ENCODE results near the gene PRSS3.

Gene PRSS3

GRCh38 chr9:33776578-33776977 lies 18.8 kb upstream of the PRSS3 start:
- DNase-seq (ENCODE audit: extremely low read depth, insufficient read length): no peak
- Histone ChIP-seq H3K4me3 (replicated peaks; ENCODE audit: low read depth, low read length) (no peak overlapping the region), H3K27me3 (replicated peaks; ENCODE audit: control insufficient read depth, insufficient read depth, low read length) (no peaks in the 10 kb centered on the region), H3K36me3 (ENCODE audit: control insufficient read depth, insufficient read depth, low read length) (no peaks in the 10 kb centered on the region)
- TF ChIP-seq, protein P1, sequence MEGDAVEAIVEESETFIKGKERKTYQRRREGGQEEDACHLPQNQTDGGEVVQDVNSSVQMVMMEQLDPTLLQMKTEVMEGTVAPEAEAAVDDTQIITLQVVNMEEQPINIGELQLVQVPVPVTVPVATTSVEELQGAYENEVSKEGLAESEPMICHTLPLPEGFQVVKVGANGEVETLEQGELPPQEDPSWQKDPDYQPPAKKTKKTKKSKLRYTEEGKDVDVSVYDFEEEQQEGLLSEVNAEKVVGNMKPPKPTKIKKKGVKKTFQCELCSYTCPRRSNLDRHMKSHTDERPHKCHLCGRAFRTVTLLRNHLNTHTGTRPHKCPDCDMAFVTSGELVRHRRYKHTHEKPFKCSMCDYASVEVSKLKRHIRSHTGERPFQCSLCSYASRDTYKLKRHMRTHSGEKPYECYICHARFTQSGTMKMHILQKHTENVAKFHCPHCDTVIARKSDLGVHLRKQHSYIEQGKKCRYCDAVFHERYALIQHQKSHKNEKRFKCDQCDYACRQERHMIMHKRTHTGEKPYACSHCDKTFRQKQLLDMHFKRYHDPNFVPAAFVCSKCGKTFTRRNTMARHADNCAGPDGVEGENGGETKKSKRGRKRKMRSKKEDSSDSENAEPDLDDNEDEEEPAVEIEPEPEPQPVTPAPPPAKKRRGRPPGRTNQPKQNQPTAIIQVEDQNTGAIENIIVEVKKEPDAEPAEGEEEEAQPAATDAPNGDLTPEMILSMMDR (IDR thresholded peaks at IDR 0.05; ENCODE audit: insufficient read depth, low read length, poor library complexity, severe bottlenecking): no peak

GRCh38 chr9:33778700-33779351 lies 16.5 kb upstream of the PRSS3 start:
- Histone ChIP-seq H3K36me3 (ENCODE audit: control insufficient read depth, insufficient read depth, low read length) (no peaks in the 10 kb centered on the region), H3K27me3 (replicated peaks; ENCODE audit: control insufficient read depth, insufficient read depth, low read length) (no peaks in the 10 kb centered on the region), H3K4me3 (replicated peaks; ENCODE audit: low read depth, low read length) (no peak overlapping the region)
- TF ChIP-seq, protein P1 (IDR thresholded peaks at IDR 0.05; ENCODE audit: insufficient read depth, low read length, poor library complexity, severe bottlenecking): peak; percentile 88
- DNase-seq (ENCODE audit: extremely low read depth, insufficient read length): peak; percentile 8

- no peak for DNase-seq (ENCODE audit: extremely low read depth, insufficient read length)
- TF ChIP-seq, protein P1 (IDR thresholded peaks at IDR 0.05; ENCODE audit: insufficient read depth, low read length, poor library complexity, severe bottlenecking): no peak
- H3K4me3 ChIP-seq (replicated peaks; ENCODE audit: low read depth, low read length): no peak overlapping the region
- no peaks in the 10 kb centered on the region for H3K27me3 ChIP-seq (replicated peaks; ENCODE audit: control insufficient read depth, insufficient read depth, low read length)
- no peaks in the 10 kb centered on the region for H3K36me3 ChIP-seq (ENCODE audit: control insufficient read depth, insufficient read depth, low read length)
These were observed 15.1 kb upstream of the PRSS3 start for GRCh38 chr9:33780276-33780675.

DNA sequence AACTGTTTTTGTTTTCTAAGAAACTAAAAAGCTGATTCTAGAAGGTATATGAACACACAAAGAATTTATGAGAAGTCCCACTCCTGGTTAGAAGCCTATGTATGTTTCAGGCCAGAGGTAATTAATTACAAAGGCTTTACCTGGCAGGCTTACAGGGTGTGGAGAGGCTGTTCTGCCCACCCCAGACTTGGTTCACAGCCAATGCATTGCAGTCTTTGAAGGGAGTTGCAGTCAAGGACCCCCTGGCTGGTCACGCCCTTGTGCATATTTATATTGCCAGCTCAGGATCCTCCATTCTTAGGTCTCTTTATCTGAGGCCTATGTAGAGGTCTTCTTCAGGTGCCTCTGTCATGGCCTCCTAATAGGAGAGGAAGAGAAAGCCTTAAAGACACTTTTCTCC lies 13.6 kb upstream of the PRSS3 start:
- Histone ChIP-seq H3K27me3 (replicated peaks; ENCODE audit: control insufficient read depth, insufficient read depth, low read length) (no peaks in the 10 kb centered on the region; the same call in none of the 2 replicates), H3K4me3 (replicated peaks; ENCODE audit: low read depth, low read length) (no peak overlapping the region), H3K36me3 (ENCODE audit: control insufficient read depth, insufficient read depth, low read length) (no peaks in the 10 kb centered on the region)
- DNase-seq (ENCODE audit: extremely low read depth, insufficient read length): no peak
- TF ChIP-seq, protein P1 (IDR thresholded peaks at IDR 0.05; ENCODE audit: insufficient read depth, low read length, poor library complexity, severe bottlenecking): no peak

GRCh38 chr9:33782395-33783152 lies 12.8 kb upstream of the PRSS3 start:
- TF ChIP-seq, protein P1 (IDR thresholded peaks at IDR 0.05; ENCODE audit: insufficient read depth, low read length, poor library complexity, severe bottlenecking): no peak
- no peaks in the 10 kb centered on the region; the same call in none of the 2 replicates for H3K27me3 ChIP-seq (replicated peaks; ENCODE audit: control insufficient read depth, insufficient read depth, low read length)
- no peaks in the 10 kb centered on the region for H3K36me3 ChIP-seq (ENCODE audit: control insufficient read depth, insufficient read depth, low read length)
- no peak for DNase-seq (ENCODE audit: extremely low read depth, insufficient read length)
- no peak overlapping the region for H3K4me3 ChIP-seq (replicated peaks; ENCODE audit: low read depth, low read length)

Data from GM06990 (cell line).